ENCODE results near the gene DCTN3. TPM values are rescaled to one million over a fixed set of nuclear protein-coding genes. Genes with fewer than 3 reads are reported as not detected.

The DCTN3 gene
- total RNA-seq, 1 donor from 2014 or later = 79.5 TPM

- H3K4me1 Mint-ChIP-seq (ENCODE audit: low read depth) = peaks cover 12% of the 10 kb centered on the region
- TF ChIP-seq CTCF (IDR thresholded peaks at IDR 0.05) = no peak
- no peak overlapping the region for H3K27ac Mint-ChIP-seq (ENCODE audit: unreplicated experiment)
- DNase-seq (ENCODE audit: low spot score) = no peak
- peaks cover 3% of the 10 kb centered on the region for H3K9me3 Mint-ChIP-seq (ENCODE audit: low read depth)
- peaks cover 5% of the 10 kb centered on the region for H3K36me3 Mint-ChIP-seq (ENCODE audit: low read depth)
- peaks cover 31% of the 10 kb centered on the region for H3K27me3 Mint-ChIP-seq (ENCODE audit: low read depth)
- no peak overlapping the region for H3K4me3 Mint-ChIP-seq (ENCODE audit: unreplicated experiment)
These were observed 55.7 kb downstream of the DCTN3 start for GRCh38 chr9:34564617-34565016.

Other genes starting within 250 kb of the DCTN3 start
- 5.3 to 7.5 TPM (median 6.8 TPM) in 3 replicates for gene MYORG, start 243.6 kb downstream of the DCTN3 start, total RNA-seq
- 24.5 to 37.5 TPM (median 35.7 TPM) in 3 replicates for gene FAM219A, start 161.9 kb downstream of the DCTN3 start, total RNA-seq
- gene DNAI1, start 161.7 kb downstream of the DCTN3 start, total RNA-seq = 0.25 TPM in 1 of 3 replicates, not detected in the others
- 0.97 to 1.6 TPM (median 1.3 TPM) in 3 replicates for gene ENHO, start 97.5 kb downstream of the DCTN3 start, total RNA-seq
- 0.12 TPM in 1 of 3 replicates, not detected in the others for gene CNTFR, start 30.8 kb downstream of the DCTN3 start, total RNA-seq
- gene RPP25L, start 8.4 kb downstream of the DCTN3 start, total RNA-seq = 10.6 to 11.0 TPM (median 10.9 TPM) in 3 replicates
- 0.20 TPM in 1 of 3 replicates, not detected in the others for gene ARID3C, start 8.6 kb upstream of the DCTN3 start, total RNA-seq
- 71.6 to 84.9 TPM (median 76.7 TPM) in 3 replicates for gene SIGMAR1, start 17.3 kb upstream of the DCTN3 start, total RNA-seq
- gene GALT, start 26.2 kb upstream of the DCTN3 start, total RNA-seq = 35.5 to 51.8 TPM (median 38.2 TPM) in 3 replicates
- gene IL11RA, start 31.7 kb upstream of the DCTN3 start, total RNA-seq = 32.0 to 33.7 TPM (median 32.9 TPM) in 3 replicates
- gene CCL27, start 42.2 kb upstream of the DCTN3 start, total RNA-seq = not detected in 3 replicates
- not detected in 3 replicates for gene CCL19, start 70.8 kb upstream of the DCTN3 start, total RNA-seq
- gene CCL21, start 89.6 kb upstream of the DCTN3 start, total RNA-seq = not detected in 3 replicates

Data from chondrocyte (in vitro differentiated cells).